Ishikawa (cell line): ENCODE data around the gene CTNND2.

ENCODE experiments used
- CEBPB ChIP-seq: IDR thresholded peaks from 2 replicates; pipeline ENCODE4 v1.6.1; 2012
- CREB1 ChIP-seq: IDR thresholded peaks from 2 replicates; pipeline ENCODE4 v1.6.1; 2012; ENCODE audit warnings: low read depth
- EGR1 ChIP-seq: IDR thresholded peaks from 2 replicates; pipeline ENCODE4 v1.6.1; 2012
- EP300 ChIP-seq: IDR thresholded peaks from 2 replicates; pipeline ENCODE4 v1.6.1; 2012; ENCODE audit warnings: borderline replicate concordance
- FOXM1 ChIP-seq: IDR thresholded peaks from 2 replicates; pipeline ENCODE4 v1.6.1; 2012; ENCODE audit warnings: low read depth, borderline replicate concordance
- MAX ChIP-seq: IDR thresholded peaks from 2 replicates; pipeline ENCODE4 v1.6.1; 2012
- NFIC ChIP-seq: IDR thresholded peaks from 2 replicates; pipeline ENCODE4 v1.6.1; 2012
- RAD21 ChIP-seq: IDR thresholded peaks from 2 replicates; pipeline ENCODE4 v1.6.1; 2012; ENCODE audit warnings: low read depth
- REST ChIP-seq: IDR thresholded peaks from 2 replicates; pipeline ENCODE4 v1.6.1; 2012; ENCODE audit warnings: low read depth, mild to moderate bottlenecking
- TAF1 ChIP-seq: IDR thresholded peaks from 2 replicates; pipeline ENCODE4 v1.6.1; 2012; ENCODE audit warnings: low read depth, mild to moderate bottlenecking
- TCF12 ChIP-seq: IDR thresholded peaks from 2 replicates; pipeline ENCODE4 v1.6.1; 2012; ENCODE audit warnings: low read depth
- TEAD4 ChIP-seq: IDR thresholded peaks from 2 replicates; pipeline ENCODE4 v1.6.1; 2012
- YY1 ChIP-seq: IDR thresholded peaks from 2 replicates; pipeline ENCODE4 v1.6.1; 2012; ENCODE audit warnings: low read depth
- ZBTB7A ChIP-seq: IDR thresholded peaks from 2 replicates; pipeline ENCODE4 v1.6.1; 2012; ENCODE audit warnings: low read depth
- TF ChIP-seq, protein P1 (sequence below): IDR thresholded peaks from 2 replicates; pipeline ENCODE4 v1.6.1; 2012

The CTNND2 gene

DNA sequence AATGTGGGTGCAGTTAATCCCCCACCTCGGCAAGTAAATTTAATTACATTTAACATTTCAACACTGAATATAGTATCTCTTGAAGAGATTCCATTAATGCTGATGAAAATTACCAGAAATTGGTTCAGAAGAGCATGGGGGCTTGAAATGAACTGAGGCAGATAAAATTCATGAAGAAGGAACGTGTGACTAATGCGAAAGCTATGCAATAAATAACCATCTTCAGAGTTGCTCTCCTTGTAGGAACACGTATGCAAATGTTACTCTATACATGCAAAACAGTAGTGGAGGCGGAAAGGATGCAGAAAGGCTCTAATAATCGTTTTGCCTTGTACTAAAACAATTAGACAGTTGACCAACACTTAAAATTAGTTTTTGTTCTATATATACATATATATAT lies 320.2 kb downstream of the CTNND2 start:
- TF ChIP-seq NFIC (no peak), TCF12 (no peak)

GRCh38 chr5:11579351-11579750 lies 324.9 kb downstream of the CTNND2 start:
- TF ChIP-seq MAX = no peak
- TF ChIP-seq EP300 = no peak
- TF ChIP-seq FOXM1 = no peak
- no peak for TF ChIP-seq TEAD4
- TF ChIP-seq, protein P1, sequence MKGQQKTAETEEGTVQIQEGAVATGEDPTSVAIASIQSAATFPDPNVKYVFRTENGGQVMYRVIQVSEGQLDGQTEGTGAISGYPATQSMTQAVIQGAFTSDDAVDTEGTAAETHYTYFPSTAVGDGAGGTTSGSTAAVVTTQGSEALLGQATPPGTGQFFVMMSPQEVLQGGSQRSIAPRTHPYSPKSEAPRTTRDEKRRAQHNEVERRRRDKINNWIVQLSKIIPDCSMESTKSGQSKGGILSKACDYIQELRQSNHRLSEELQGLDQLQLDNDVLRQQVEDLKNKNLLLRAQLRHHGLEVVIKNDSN = no peak
- TF ChIP-seq NFIC = no peak
- TF ChIP-seq TCF12 = no peak
- TF ChIP-seq REST = no peak
- no peak for TF ChIP-seq CREB1
- no peak for TF ChIP-seq RAD21
- no peak for TF ChIP-seq ZBTB7A
- TF ChIP-seq TAF1 = no peak
- TF ChIP-seq CEBPB = no peak
- TF ChIP-seq YY1 = no peak
- no peak for TF ChIP-seq EGR1

GRCh38 chr5:11574787-11575186 lies 329.5 kb downstream of the CTNND2 start:
- no peak for TF ChIP-seq ZBTB7A
- TF ChIP-seq EP300 = no peak
- no peak for TF ChIP-seq NFIC
- TF ChIP-seq YY1 = no peak
- no peak for TF ChIP-seq TCF12
- no peak for TF ChIP-seq REST
- no peak for TF ChIP-seq RAD21
- TF ChIP-seq EGR1 = no peak
- TF ChIP-seq, protein P1 = no peak
- no peak for TF ChIP-seq MAX
- no peak for TF ChIP-seq CREB1
- TF ChIP-seq FOXM1 = no peak
- TF ChIP-seq CEBPB = no peak
- TF ChIP-seq TAF1 = no peak
- TF ChIP-seq TEAD4 = no peak

DNA sequence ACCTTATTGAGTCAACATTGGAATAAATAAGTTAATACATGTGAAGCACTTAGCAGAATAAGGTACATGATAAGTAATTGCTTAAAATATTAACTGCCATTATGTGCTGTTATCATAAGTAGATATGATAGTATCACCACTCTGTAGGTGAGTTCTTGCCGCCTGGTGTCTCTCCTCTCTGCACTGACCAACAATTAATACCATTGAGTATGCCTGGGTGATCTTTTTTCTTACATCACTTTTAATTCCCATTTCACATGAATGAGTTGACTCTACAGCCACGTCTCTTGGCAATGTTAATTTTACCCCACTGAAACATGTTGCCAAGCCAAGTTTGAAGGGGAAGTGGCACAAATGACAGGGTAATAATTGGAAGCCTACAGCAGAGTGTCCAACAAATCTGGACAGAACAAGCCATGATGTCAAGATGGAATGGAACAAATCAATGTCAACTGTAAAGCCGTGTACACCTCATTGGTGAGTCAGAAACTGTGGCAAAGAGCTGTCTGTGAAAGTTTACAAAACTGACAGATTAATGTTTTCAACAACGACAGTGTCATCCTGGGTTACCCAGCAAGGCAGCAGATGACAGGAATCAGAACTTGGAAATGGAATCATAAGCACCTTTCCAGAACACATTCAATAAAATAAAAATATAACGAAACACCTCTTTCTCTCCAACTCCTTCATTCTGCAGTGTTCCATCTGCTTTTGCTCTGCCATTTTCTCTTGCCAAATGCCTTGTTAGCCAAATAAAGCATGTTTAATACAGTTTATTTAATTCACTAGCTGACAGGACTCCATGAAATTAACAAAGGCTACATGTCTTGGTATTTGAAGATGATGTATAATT lies 330.9 kb downstream of the CTNND2 start:
- no peak for TF ChIP-seq TAF1
- no peak for TF ChIP-seq CEBPB
- TF ChIP-seq, protein P1 = no peak
- no peak for TF ChIP-seq EGR1
- TF ChIP-seq EP300 = no peak

- TF ChIP-seq REST (no peak), TCF12 (no peak), YY1 (no peak), TEAD4 (no peak), ZBTB7A (no peak), FOXM1 (no peak)
Observed at GRCh38 chr5:11564706-11565105, 339.5 kb downstream of the CTNND2 start.
